HepG2 (cell line): ENCODE data around the gene ZNF222. TPM values are rescaled to one million over a fixed set of nuclear protein-coding genes. Genes with fewer than 3 reads are reported as not detected.
A peak's percentile ranks its signal among the peaks of the same experiment; 100 is the strongest.

Source experiments
- ATAC-seq: fragments of 200-7000 bp; cut with Tn5 transposase; 3 replicates; pipeline ENCODE4 v1.9.1; 2020; ENCODE audit warnings: mild to moderate bottlenecking, moderate library complexity
- BruUV-seq: library from RNA; stranded (reverse); fragments of 400-500 nt; replicated peaks from 2 replicates; lab custom pipeline; 2021; lab: Mats Ljungman, UMichigan
- CTCF ChIA-PET: fragments of 300-600 bp; formaldehyde crosslinking; extraction: SDS; loops from one replicate; lab custom pipeline; 2021; ENCODE audit warnings: low total read pairs, inconsistent platforms, low intra/inter-chr PET ratio; lab: Yijun Ruan, JAX
- POLR2A ChIA-PET: fragments of 350-600 bp; sonication (Branson Sonifier 250); formaldehyde crosslinking; loops from one replicate; lab custom pipeline; 2020; ENCODE audit warnings: antibody characterized with exemption, inconsistent platforms; lab: Yijun Ruan, JAX
- DNase-seq: peaks from one replicate; pipeline ENCODE4 v3.0.0-alpha.2; 2015; ENCODE audit warnings: low spot score
- FAIRE-seq: peaks from 3 replicates; lab custom pipeline; 2011; peaks lifted over from hg19 to GRCh38; lab: Jason Lieb, UNC
- H2AFZ ChIP-seq: one replicate; pipeline ENCODE4 v1.6.1; 2011; ENCODE audit warnings: low read length, inconsistent platforms
- H3K27ac ChIP-seq: fragments of 300-600 bp; 3 replicates; pipeline ENCODE4 v1.8.0; 2011; ENCODE audit warnings: mixed run types, mild to moderate bottlenecking, mixed read lengths, low read length, inconsistent platforms; ENCODE audit not compliant: insufficient read depth; ENCODE audit errors: extremely low read length
- H3K27me3 ChIP-seq, 2 experiments: fragments of 200-600 bp in 1 of 2; 2 replicates in 1 of 2; 3 replicates in 1 of 2; pipeline versions ENCODE4 v1.6.0 to v1.8.0; 2011; ENCODE audit warnings: low read length in 2 of 2, mild to moderate bottlenecking in 2 of 2, moderate library complexity in 2 of 2, inconsistent platforms in 1 of 2; ENCODE audit not compliant: insufficient read depth in 2 of 2, control insufficient read depth in 1 of 2
- H3K36me3 ChIP-seq, 2 experiments: fragments of 200-600 bp in 1 of 2; replicated peaks in 1 of 2; 2 replicates in 1 of 2; 3 replicates in 1 of 2; pipeline versions ENCODE4 v1.5.1 to v1.8.0; 2011; ENCODE audit warnings: low read length in 2 of 2, inconsistent platforms in 1 of 2; ENCODE audit not compliant: insufficient read depth in 2 of 2, control insufficient read depth in 1 of 2
- H3K4me1 ChIP-seq: 2 replicates; pipeline ENCODE4 v1.5.1; 2012; ENCODE audit warnings: low read length, inconsistent platforms; ENCODE audit not compliant: insufficient read depth
- H3K4me2 ChIP-seq: 2 replicates; pipeline ENCODE4 v1.6.0; 2011; ENCODE audit warnings: low read depth, low read length, inconsistent platforms
- H3K4me3 ChIP-seq, 3 experiments: fragments of 200-600 bp in 1 of 3; sonication (generic), shearing (Covaris generic) in 1 of 3; replicated peaks in 1 of 3; 2 replicates each; pipeline ENCODE4 v1.5.1; 2011 to 2016; ENCODE audit warnings: low read length in 3 of 3, inconsistent platforms in 2 of 3, low read depth in 2 of 3, mild to moderate bottlenecking in 2 of 3, control low read depth in 1 of 3, mixed read lengths in 1 of 3; ENCODE audit not compliant: insufficient read depth in 1 of 3
- H3K79me2 ChIP-seq: one replicate; pipeline ENCODE4 v1.6.1; 2011; ENCODE audit warnings: low read length, inconsistent platforms; ENCODE audit not compliant: insufficient read depth
- H3K9ac ChIP-seq: 2 replicates; pipeline ENCODE4 v1.6.0; 2011; ENCODE audit warnings: mild to moderate bottlenecking, low read depth, low read length, inconsistent platforms; ENCODE audit not compliant: insufficient read depth
- H3K9me3 ChIP-seq: 2 replicates; pipeline ENCODE4 v1.5.1; 2012; ENCODE audit warnings: mild to moderate bottlenecking, low read length
- H4K20me1 ChIP-seq: 2 replicates; pipeline ENCODE4 v1.6.0; 2011; ENCODE audit warnings: inconsistent platforms, mild to moderate bottlenecking, low read length, moderate library complexity; ENCODE audit not compliant: insufficient read depth
- HMG20B ChIP-seq: conservative IDR thresholded peaks from 2 replicates; pipeline ENCODE4 v1.6.1; 2016; ENCODE audit warnings: missing genetic modification reagents, missing compliant biosample characterization
- SPEN ChIP-seq: sonication (generic); formaldehyde crosslinking; IDR thresholded peaks from 2 replicates; pipeline ENCODE4 v1.5.1; 2020; ENCODE audit warnings: low read depth, mild to moderate bottlenecking, missing genetic modification reagents
- THAP11 ChIP-seq: IDR thresholded peaks from 2 replicates; pipeline ENCODE4 v1.6.1; 2016; ENCODE audit warnings: missing biosample characterization, missing genetic modification reagents
- ZBTB34 ChIP-seq: sonication (generic); formaldehyde crosslinking; IDR thresholded peaks from 2 replicates; pipeline ENCODE4 v1.8.0; 2022; ENCODE audit warnings: mild to moderate bottlenecking, missing genetic modification reagents
- ZMAT3 ChIP-seq: sonication (generic); formaldehyde crosslinking; conservative IDR thresholded peaks from 2 replicates; pipeline ENCODE4 v1.7.0; 2021; ENCODE audit warnings: missing genetic modification reagents
- ZNF383 ChIP-seq: sonication (generic); formaldehyde crosslinking; IDR thresholded peaks from 2 replicates; pipeline ENCODE4 v1.4.0; 2020; ENCODE audit warnings: missing genetic modification reagents, mild to moderate bottlenecking, borderline replicate concordance
- ZNF614 ChIP-seq: IDR thresholded peaks from 2 replicates; pipeline ENCODE4 v1.6.1; 2018; ENCODE audit warnings: missing biosample characterization, missing genetic modification reagents, inconsistent platforms, borderline replicate concordance
- ZNF747 ChIP-seq: sonication (generic); formaldehyde crosslinking; IDR thresholded peaks from 2 replicates; pipeline ENCODE4 v1.8.1; 2023; ENCODE audit warnings: missing genetic modification reagents, mild to moderate bottlenecking, borderline replicate concordance
- ZNF768 ChIP-seq: sonication (generic); formaldehyde crosslinking; IDR thresholded peaks from 2 replicates; pipeline ENCODE4 v1.4.0; 2020; ENCODE audit warnings: missing genetic modification reagents
- whole genome bisulfite sequencing: methylation state at CpG from one replicate; pipeline ENCODE4 v1.1.6; 2017; ENCODE audit warnings: low lambda C conversion rate; 5-methylcytosine and 5-hydroxymethylcytosine counted together
- in situ Hi-C: cut with HindIII; loops from 2 replicates; pipeline ENCODE4 v1.10.0; 2017; ENCODE audit warnings: low pct_unique_long_range_greater_than_20kb; ENCODE audit not compliant: extremely low pct_ligation_motif_present
- intact Hi-C: fragments of 100-400 bp; cut with micrococcal nuclease; formaldehyde crosslinking; loops from one replicate; pipeline ENCODE4 v1.10.0; 2022; ENCODE audit not compliant: unreplicated experiment
- polyA plus RNA-seq, 8 experiments: library from polyadenylated mRNA; depleted of rRNA in 3 of 8; stranded (reverse) in 7 of 8; unstranded in 1 of 8; fragments of >200 nt; fragmentation: Illumina TruSeq in 4 of 8; extraction: Trizol in 4 of 8; gene quantifications; 2 replicates each; pipeline versions ENCODE4 v1.2.1 to v1.2.3, GENCODE V29; 2011 to 2016; ENCODE audit warnings: low read depth in 4 of 8, missing spikeins in 1 of 8, mixed read lengths in 1 of 8; ENCODE audit not compliant: insufficient read depth in 1 of 8
- total RNA-seq, 5 experiments: library from RNA; depleted of rRNA; stranded (reverse); fragments of >200 nt; fragmentation: Illumina TruSeq; extraction: Trizol; gene quantifications; 2 replicates each; pipeline ENCODE4 v1.2.3, GENCODE V29; 2016; ENCODE audit warnings: low read depth in 1 of 5

The ZNF222 gene
- total and polyA plus RNA-seq, 2 of the 13 experiments (the other 11 are each of a cell fraction or from before 2014, with no cell fraction given), result 2.2 to 6.2 TPM

DNA sequence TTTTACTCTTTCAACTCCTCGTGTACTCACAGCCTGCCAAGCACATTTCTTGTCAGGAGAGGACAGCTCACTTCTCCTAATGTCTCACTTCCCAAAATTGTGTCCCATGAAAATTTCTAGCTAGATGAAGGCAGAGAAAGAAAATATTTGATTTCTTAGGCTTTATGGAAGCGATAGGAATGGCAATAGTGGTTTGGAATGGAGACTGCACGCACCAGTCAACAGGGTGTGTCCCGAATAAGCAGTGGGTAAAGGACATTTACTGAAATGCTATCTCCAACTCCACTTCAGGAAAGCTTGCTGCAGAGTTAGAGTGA lies 321 bp upstream of the ZNF222 start (continued):
- TF ChIP-seq ZBTB34 (no peak), SPEN (no peak), ZNF383 (CRISPR knock-in tag) (no peak), ZNF614 (CRISPR knock-in tag) (no peak), ZNF747 (no peak), ZNF768 (CRISPR knock-in tag) (no peak), HMG20B (no peak)

DNA sequence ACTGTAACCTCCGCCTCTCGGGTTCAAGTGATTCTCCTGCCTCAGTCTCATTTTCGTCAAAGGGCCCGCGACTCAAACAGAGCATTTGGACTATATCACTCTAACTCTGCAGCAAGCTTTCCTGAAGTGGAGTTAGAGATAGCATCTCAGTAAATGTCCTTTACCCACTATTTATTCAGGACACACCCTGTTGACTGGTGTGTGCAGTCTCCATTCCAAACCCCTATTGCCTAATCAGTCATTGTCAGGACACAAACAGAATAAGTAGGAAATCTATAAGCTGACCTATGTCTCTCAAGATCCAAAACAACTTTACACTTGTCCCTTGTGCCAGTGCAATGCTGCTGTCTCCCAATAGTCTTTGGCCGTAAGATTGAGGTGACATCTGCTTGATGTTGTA lies 1.4 kb downstream of the ZNF222 start:
- no peak overlapping the region for H2AFZ ChIP-seq
- FAIRE-seq (no peak), ATAC-seq (no peak), DNase-seq (peak; percentile 33)
- H3K27ac ChIP-seq, result no peak overlapping the region
- H3K4me3 ChIP-seq, result no peak overlapping the region
- peaks cover 3 to 18% of the 10 kb centered on the region in 2 experiments; a peak in 3 of 5 replicates for H3K36me3 ChIP-seq
- TF ChIP-seq THAP11, result 0 out of 2 replicates have a peak, but pooled peaks have one; percentile 19
- no peak for TF ChIP-seq ZMAT3
- no peak overlapping the region for H3K9ac ChIP-seq
- 84% methylated on average over 6 of the region's 6 CpGs for WGBS
- ChIA-PET CTCF (no interaction called here), POLR2A (no interaction called here)
- H3K4me2 ChIP-seq, result no peak overlapping the region
- H3K27me3 ChIP-seq, result no peaks in the 10 kb centered on the region; a peak in 1 of 5 replicates
- no peaks in the 10 kb centered on the region for H4K20me1 ChIP-seq
- H3K79me2 ChIP-seq, result peaks cover 4% of the 10 kb centered on the region
- no TSS peak for BruUV-seq
- intact Hi-C loops (no loop called here), in situ Hi-C loops (no loop called here)
- peaks cover 16% of the 10 kb centered on the region; the same call in 1 of the 2 replicates for H3K4me1 ChIP-seq
- H3K9me3 ChIP-seq, result no peaks in the 10 kb centered on the region
